Middle frontal gyrus (tissue), 1 donor: Measurements from ENCODE around the gene TCF4.

ENCODE experiments used
- DNase-seq: peaks from one replicate; pipeline ENCODE4 v3.0.0-alpha.2; 2015; ENCODE audit warnings: low spot score; ENCODE audit errors: extremely low spot score

TCF4 gene

GRCh38 chr18:55390898-55391297 lies 197.1 kb downstream of the TCF4 start:
- DNase-seq, result no peak

- DNase-seq, result no peak
These were observed 200.6 kb downstream of the TCF4 start for GRCh38 chr18:55387139-55387984.

DNA sequence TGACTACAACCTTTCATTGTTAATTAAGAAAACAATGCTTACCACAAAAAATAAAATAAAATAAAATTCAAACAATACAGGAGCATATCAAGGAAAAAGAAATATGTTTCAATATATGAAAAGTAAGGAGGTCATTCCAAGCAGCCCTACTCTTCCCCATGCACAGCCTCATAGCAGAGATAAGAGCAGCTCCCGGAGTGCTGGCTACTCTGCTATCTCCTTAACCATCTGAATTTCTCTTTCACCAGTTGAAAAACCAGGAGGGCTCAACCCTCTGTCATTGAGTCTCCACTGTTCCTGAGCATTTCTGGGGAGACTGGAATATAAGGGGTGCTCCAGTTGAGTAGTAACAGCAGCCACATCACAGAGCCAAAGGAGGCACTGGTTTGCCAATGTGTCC lies 201.4 kb downstream of the TCF4 start:
- no peak for DNase-seq

DNA sequence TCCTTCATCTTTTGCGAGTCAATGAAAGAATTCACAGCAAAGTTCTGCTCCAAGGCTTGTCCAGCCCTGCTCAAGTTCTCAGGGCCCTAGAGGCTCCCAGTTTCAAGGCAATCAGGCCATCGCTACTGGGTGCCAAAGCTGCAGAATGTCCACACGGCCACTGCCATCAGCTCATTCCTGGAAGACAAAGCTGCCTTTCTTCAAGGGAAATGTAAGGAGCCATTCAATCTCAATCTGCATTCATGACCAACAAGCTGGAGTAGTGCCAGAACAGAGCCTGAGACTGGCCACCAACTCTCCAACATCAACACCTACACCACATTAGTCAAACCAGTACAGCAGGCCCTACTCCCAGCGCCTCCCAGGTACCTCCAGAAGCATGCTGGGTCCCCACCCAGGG lies 202.2 kb downstream of the TCF4 start:
- no peak for DNase-seq

DNA sequence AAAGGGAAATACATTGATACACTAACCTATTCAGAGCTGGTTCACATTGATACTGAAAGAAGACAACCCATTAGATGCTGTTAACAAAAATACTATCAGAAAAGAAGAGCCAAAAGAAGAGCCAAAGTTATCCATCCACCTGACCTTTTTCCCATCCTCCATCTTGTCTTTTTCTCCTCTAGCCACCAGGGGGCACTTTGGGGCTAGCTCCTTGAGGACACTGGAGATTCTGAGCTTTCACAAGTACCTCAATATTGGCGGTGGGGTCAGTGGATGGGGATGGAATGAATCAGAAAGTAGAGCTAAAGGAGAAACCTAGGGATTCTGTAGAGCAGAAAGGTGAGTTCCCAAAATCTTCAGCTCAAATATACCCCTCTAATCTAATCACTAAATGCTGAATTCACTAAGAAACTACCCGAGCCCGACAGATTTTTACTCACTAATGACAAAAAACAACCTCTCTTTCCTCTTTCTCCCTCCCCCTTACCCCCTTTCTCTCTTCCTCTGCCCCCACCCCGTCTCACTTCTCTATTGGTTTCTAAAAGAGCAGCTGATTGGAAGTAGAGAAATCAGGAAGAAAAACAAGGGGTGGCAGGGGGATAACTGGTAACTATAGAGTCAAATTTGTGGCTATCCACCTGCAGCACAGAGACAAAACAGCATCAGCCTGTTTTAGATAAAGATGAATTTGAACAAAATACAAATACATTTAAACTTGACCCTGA lies 203.3 kb downstream of the TCF4 start:
- DNase-seq, result no peak

GRCh38 chr18:55384115-55384514 lies 203.9 kb downstream of the TCF4 start:
- DNase-seq, result no peak

DNA sequence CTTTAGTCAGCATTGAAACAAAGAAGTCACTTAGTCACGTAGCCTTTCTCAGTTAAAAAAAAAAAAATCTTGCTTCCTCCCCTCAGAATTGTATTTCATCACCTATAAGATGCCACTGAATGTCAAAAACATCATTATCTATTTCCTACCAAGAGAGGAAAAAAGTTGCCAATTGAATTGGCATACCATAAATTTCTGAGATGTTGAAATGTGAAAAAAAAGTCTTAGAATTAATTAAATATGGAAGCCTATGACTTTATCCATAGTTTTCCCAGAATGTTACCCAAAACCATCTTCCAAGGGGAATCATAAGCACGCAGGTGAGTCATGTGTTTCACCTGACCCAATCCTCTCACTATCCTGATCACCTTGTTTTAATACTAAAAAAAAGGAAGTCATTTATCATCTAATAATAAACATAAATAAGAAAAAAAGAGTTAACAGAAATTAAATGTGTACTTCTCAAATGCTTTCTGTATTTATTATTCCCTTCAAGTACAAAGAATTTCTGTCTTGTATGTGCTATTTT lies 205.7 kb downstream of the TCF4 start:
- no peak for DNase-seq

DNA sequence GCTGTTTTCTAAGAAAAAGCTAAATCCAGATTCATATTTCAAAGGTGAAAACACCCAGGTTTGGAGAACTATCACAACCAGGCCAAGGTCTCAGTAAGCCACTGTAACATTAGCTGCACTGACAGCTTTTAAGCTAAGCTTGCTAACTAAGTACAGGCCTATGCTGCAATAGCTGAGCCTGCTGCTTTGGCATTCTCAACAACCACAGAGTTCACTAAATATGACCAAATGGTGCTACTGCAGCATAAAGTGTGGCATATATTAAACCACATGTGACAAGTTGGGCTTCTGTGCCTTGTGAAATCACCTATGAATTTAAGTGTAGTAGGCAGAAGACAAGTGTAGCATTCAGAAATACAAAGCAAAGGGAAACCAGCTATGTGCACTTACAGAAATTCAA lies 206.7 kb downstream of the TCF4 start:
- DNase-seq, result no peak

- no peak for DNase-seq
These were observed 207.4 kb downstream of the TCF4 start for GRCh38 chr18:55380589-55380988.

DNA sequence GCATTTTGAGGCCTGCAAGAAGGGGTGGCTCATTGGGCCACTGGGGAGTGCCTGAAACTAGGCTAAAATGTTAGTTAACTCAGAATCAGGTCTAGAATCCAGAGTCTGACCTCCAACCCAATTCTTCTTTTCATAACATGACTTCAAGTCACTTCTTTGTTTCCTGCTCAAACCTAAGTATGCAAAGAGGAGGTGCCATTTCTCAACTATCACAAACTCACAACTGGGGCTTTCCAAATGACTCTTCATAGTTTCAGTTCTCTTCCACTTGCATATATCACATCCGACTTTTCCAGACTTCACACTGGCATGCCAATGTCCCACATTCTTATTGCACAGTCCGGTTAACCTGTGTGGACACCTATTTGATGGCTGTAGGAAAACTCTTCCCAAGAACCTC lies 211.6 kb downstream of the TCF4 start:
- no peak for DNase-seq

DNA sequence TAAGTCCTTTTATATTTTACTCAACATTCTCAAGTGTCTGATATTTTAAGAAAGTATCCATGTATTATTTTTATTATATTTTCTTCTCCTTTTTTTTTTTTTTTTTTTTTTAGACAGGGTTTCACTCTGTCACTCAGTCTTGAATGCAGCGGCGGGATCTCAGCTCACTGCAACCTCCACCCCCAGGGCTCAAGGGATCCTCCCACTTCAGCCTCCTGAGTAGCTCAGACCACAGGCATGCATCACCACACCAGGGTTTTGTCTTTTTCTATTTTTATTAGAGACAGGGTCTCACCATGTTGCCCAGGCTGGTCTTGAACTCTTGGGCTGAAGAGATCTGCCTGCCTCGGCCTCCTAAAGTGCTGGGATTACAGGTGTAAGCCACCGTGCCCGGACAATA lies 212.1 kb downstream of the TCF4 start:
- DNase-seq, result no peak

DNA sequence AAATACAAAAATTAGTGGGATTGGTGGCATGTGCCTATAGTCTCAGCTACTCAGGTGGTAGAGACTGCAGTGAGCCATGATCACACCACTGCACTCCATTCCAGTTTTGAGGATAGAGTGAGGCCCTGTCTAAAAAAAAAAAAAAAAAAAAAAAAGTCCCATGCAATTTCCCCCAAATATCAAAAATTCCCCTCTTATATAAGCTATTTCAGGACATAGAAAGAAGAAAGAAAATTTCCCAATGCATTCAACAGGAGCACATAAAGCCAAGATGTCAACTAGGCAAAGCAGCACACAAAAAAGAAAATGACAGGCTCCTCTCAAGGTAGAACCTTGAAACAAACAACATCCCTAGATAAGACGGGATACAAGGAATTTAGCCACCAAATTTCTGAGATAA lies 213.3 kb downstream of the TCF4 start:
- DNase-seq, result no peak

DNA sequence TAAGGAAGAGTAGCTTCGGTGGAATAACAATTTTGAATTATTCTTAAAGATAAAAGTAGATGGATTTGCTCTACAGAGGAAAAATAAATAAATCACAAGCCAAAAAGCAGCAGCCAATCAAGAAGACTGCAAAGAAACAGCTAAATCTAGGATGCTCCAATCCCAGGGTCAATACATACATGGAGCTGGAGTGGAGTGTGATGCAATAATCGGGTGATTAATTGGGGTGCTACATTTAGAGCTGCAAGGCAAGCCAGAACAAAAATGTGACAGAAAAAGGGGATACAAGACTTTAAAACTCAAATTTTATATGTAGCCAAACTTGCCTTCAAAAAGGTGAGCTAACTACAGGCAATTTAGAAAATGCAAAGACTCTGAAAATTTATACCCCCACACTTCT lies 215.8 kb downstream of the TCF4 start:
- DNase-seq, result no peak

DNA sequence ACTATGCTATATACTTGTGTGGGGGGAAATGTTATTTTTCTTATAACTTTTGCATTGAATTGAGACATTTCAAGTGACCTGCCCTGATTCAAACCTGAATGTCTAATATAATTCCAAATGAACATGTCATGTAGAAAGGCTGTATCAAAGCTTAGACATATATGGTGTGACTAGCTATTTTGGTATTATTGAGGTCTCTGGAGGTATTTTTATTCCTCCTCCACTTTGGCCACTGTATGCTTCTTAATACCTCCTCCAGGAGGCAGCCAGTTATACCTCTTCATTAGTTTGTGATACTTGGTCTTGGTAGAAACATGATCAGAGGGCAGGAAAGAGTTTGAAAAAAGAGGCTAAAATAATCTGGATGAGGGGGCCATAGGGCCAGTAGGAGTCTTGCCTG lies 217.1 kb downstream of the TCF4 start:
- no peak for DNase-seq

DNA sequence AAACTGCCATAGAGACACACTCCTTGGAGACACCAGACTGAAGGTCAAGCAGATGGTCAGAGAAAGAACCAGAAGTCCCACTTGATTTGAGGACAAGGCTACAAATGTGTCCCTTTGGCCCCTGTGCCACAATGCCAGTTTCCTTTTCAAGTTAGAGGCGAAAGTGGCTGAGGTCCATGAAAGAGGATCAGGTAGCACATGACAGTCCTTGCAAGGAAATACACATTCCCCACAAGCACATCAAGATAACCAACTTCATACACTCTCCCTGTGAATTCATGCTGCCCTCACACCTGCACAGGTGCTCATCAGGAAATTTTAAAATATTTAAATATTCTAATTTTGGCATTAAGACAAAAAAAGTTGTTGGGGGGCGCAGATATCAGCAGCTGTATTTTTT lies 218.6 kb downstream of the TCF4 start:
- DNase-seq, result no peak

DNA sequence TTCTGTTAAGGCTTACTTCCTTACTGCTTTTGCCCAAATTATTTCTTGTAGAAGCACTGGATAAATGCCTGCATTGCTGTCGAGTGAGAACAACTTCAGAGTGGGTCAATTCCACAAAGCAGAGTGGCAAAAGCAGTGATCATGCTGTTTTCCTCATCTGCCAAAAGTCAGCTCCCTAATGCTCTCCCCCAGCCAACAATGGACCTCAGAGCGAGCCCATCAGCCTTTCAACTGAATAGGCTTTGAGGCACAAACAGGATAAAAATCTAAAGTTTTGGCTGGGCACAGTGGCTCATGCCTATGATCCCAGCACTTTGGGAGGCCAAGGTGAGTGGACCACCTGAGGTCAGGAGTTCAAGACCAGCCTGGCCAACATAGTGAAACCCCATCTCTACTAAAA lies 222.7 kb downstream of the TCF4 start:
- no peak for DNase-seq

DNA sequence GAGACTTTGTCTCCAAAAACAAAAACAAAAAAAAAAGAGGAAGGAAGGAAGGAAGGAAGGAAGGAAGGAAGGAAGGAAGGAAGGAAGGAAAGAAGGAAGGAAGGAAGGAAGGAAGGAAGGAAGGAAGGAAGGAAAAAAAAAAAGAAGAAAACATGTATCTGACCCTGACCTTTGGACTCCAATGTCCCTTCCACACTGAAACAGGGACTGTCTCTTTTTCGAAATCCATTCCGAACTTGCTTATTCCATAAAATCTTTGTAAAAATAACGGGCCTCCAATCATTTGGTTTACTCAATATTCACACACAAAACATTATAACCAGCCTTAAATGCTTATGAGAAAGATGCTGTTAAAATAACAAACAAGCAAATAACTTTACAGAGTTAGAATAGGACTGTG lies 225.7 kb downstream of the TCF4 start:
- no peak for DNase-seq

DNA sequence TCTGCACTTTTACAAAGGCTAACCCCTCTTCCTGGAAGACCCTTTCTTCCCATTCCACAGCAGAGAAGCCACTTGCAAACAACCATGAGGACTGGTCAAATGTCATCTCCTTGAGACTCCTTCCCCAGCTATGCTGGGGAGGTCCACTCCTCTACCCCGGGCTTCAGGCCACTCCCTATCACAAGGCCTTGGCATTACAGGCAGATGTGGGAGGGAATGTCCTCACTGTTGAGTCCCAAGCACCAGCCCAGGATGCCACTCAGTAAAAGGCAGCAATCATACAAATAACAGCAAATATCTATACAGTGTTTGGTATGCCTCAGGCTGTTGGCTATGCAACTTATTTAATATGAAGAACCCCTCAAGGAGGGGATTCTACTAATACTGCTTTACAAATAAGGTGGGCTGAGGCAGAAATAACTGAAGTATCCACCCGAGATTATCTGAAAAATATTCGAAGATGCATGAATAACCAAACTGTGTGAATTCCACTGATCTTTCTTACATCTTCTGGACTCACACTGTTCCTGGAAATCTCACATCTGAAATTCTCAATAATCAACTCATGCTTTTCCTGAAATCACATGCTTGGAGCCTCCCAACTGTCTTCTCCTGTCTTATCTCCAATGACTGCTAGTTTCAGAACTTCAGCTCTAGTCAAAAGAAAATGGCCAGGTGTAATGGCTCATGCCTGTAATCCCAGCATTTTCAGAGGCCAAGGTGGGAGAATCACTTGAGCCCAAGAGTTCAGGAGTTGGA lies 226.3 kb downstream of the TCF4 start:
- DNase-seq, result no peak

DNA sequence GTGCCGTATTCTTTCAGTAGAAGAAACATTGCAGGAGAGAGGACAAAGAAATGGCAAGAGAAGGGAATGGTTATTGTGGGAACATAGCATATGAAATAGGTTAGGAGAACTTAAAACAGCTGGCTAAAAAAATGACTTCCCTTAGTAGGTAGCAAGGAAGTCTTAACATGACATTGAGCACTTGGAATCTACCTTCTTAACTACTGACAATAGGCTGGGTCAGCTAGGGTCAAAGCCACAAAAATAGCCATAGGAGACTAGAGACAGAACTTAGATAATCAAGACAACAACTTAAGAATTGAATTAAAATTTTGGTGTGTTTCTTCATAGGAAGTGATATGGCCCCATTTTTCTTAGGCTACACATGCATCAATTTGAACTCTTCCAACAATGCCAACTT lies 227.9 kb downstream of the TCF4 start:
- no peak for DNase-seq

DNA sequence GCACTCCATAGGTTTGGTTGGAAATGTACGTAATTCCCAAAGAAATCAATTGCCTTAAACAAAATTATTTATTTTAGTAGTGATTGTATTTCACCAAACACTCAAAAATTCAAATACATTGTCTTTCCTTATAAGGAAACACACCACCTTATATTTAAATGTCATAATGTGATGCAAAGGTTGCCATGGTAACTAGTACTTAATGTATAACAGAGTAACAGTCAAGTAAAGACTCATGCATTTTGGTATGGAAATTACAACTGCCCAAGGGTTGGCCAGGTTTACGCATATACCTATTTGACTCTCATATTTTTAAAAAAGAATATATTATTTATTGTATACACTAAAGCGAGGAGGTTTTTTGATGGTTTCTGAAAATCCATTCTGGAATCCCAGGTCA lies 231.2 kb downstream of the TCF4 start:
- DNase-seq, result no peak

GRCh38 chr18:55355223-55355622 lies 232.8 kb downstream of the TCF4 start:
- peak; percentile 5 for DNase-seq

DNA sequence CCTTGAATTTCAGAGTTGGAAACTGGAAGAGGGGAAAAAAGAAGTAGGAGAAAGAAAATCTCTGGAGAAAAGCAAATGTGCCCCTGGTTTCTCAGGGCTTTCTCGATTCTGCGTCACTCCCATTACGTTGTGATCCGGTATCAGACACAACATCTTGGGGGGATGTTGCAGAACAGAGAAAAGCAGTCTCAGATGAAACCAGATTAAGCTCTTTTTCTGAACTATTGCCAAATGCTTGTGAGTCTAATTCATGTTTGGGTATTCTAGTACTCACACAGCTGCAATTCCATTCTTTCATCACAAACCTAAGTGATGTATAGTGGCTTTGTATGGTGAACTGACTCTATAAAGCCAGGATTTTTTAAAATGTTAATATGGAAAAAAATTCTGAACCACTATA lies 233.2 kb downstream of the TCF4 start:
- peak; percentile 40 for DNase-seq
